CD4-positive, alpha-beta T cell (primary cell): ENCODE data around the gene DEPDC7. TPM values are rescaled to one million over a fixed set of nuclear protein-coding genes. Genes with fewer than 3 reads are reported as not detected.

Experiments
- ATAC-seq: fragments of 200-7000 bp; cut with Tn5 transposase; one replicate; pipeline ENCODE4 v1.10.0; 2022; ENCODE audit warnings: mild to moderate bottlenecking; ENCODE audit not compliant: poor library complexity
- CTCF ChIA-PET: fragments of 350-600 bp; sonication (Branson Sonifier 250); formaldehyde crosslinking; loops from one replicate; lab custom pipeline; 2021; ENCODE audit warnings: antibody characterized with exemption, inconsistent platforms; lab: Charles Lee
- POLR2A ChIA-PET: fragments of 350-600 bp; sonication (Branson Sonifier 250); formaldehyde crosslinking; loops from one replicate; lab custom pipeline; 2021; ENCODE audit warnings: antibody characterized with exemption, inconsistent platforms; lab: Charles Lee
- DNase-seq, 14 experiments: peaks; one replicate each; pipeline ENCODE4 v3.0.0-alpha.2; 2013 to 2020; ENCODE audit warnings: mixed read lengths in 2 of 14
- H3K27ac ChIP-seq, 2 donors: one replicate each; pipeline versions ENCODE4 v1.5.1 to v1.7.0; 2013; ENCODE audit warnings: low read length in 2 of 2, low read depth in 1 of 2, mild to moderate bottlenecking in 1 of 2
- H3K27me3 ChIP-seq, 2 experiments: 1 replicate in 1 of 2; 2 replicates in 1 of 2; pipeline versions ENCODE4 v1.6.1 to v1.7.0; 2013; ENCODE audit warnings: low read length in 2 of 2, control low read depth in 1 of 2, mild to moderate bottlenecking in 1 of 2, moderate library complexity in 1 of 2; ENCODE audit not compliant: insufficient read depth in 2 of 2, control insufficient read depth in 1 of 2
- H3K36me3 ChIP-seq: one replicate; pipeline ENCODE4 v1.6.1; 2013; ENCODE audit warnings: low read length, control low read depth; ENCODE audit not compliant: insufficient read depth
- H3K4me1 ChIP-seq: one replicate; pipeline ENCODE4 v1.6.1; 2013; ENCODE audit warnings: low read length, control low read depth; ENCODE audit not compliant: insufficient read depth
- H3K4me3 ChIP-seq: one replicate; pipeline ENCODE4 v1.5.1; 2013; ENCODE audit warnings: mild to moderate bottlenecking, low read length, moderate library complexity
- H3K9me3 ChIP-seq, 2 experiments: 1 replicate in 1 of 2; 2 replicates in 1 of 2; pipeline versions ENCODE4 v1.6.1 to v1.7.0; 2013; ENCODE audit warnings: low read length in 2 of 2, mild to moderate bottlenecking in 2 of 2, control low read depth in 1 of 2, moderate library complexity in 1 of 2; ENCODE audit not compliant: control insufficient read depth in 1 of 2, insufficient read depth in 1 of 2
- H3K27ac Mint-ChIP-seq: one replicate; pipeline ENCODE4 v1.8.0; 2020; ENCODE audit warnings: mixed read lengths
- H3K27me3 Mint-ChIP-seq: one replicate; pipeline ENCODE4 v1.8.0; 2021; ENCODE audit warnings: mixed read lengths
- H3K36me3 Mint-ChIP-seq: one replicate; pipeline ENCODE4 v1.8.0; 2021; ENCODE audit warnings: low read depth, mixed read lengths
- H3K4me1 Mint-ChIP-seq: one replicate; pipeline ENCODE4 v1.8.0; 2021; ENCODE audit warnings: low read depth, mixed read lengths
- H3K4me3 Mint-ChIP-seq: one replicate; pipeline ENCODE4 v1.8.0; 2020; ENCODE audit warnings: mild to moderate bottlenecking, mixed read lengths
- H3K9me3 Mint-ChIP-seq: one replicate; pipeline ENCODE4 v1.8.0; 2020; ENCODE audit warnings: mixed read lengths
- intact Hi-C, 2 experiments: fragments of 100-400 bp; cut with DNase I in 1 of 2; cut with micrococcal nuclease in 1 of 2; formaldehyde crosslinking; loops; one replicate each; pipeline versions ENCODE4 v1.15.1 to v1.9.0; 2023 to 2025; cut with DNase I, micrococcal nuclease
- total RNA-seq, 174 experiments: library from RNA in 2 of 174; stranded (reverse) in 2 of 174; gene quantifications; one replicate each; pipeline ENCODE4 v1.2.3 and lab custom pipeline; 2021 to 2026
- TF ChIP-seq, protein P1 (sequence below): fragments of 200-600 bp; IDR thresholded peaks from one replicate; pipeline ENCODE4 v1.8.0; 2022; ENCODE audit warnings: antibody characterized with exemption, mild to moderate bottlenecking

DEPDC7 gene
- total RNA-seq, 2 experiments from 2014 or later: 2.9 to 3.1 TPM

GRCh38 chr11:33006010-33006409 lies 9.7 kb upstream of the DEPDC7 start:
- H3K9me3 ChIP-seq: no peaks in the 10 kb centered on the region
- no peak for DNase-seq
- peaks cover 51% of the 10 kb centered on the region for H3K4me1 Mint-ChIP-seq
- ChIA-PET CTCF (no interaction called here), POLR2A (interaction anchor here (1.2 to 2.3 kb wide), 2 partner anchors 13 to 34 kb away, joined by 4 to 7 read pairs; partner anchors contain the start of gene TCP11L1)
- H3K4me3 Mint-ChIP-seq: peak overlapping the region; percentile 32
- H3K27me3 Mint-ChIP-seq: no peaks in the 10 kb centered on the region
- no peak overlapping the region for H3K27ac Mint-ChIP-seq
- TF ChIP-seq, protein P1, sequence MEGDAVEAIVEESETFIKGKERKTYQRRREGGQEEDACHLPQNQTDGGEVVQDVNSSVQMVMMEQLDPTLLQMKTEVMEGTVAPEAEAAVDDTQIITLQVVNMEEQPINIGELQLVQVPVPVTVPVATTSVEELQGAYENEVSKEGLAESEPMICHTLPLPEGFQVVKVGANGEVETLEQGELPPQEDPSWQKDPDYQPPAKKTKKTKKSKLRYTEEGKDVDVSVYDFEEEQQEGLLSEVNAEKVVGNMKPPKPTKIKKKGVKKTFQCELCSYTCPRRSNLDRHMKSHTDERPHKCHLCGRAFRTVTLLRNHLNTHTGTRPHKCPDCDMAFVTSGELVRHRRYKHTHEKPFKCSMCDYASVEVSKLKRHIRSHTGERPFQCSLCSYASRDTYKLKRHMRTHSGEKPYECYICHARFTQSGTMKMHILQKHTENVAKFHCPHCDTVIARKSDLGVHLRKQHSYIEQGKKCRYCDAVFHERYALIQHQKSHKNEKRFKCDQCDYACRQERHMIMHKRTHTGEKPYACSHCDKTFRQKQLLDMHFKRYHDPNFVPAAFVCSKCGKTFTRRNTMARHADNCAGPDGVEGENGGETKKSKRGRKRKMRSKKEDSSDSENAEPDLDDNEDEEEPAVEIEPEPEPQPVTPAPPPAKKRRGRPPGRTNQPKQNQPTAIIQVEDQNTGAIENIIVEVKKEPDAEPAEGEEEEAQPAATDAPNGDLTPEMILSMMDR: no peak
- H3K27ac ChIP-seq: no peak overlapping the region
- H3K9me3 Mint-ChIP-seq: no peaks in the 10 kb centered on the region
- no peak overlapping the region for H3K4me3 ChIP-seq
- intact Hi-C loops: loop anchor here in 1 of 2 experiments (10.0 kb wide), 1 partner anchor 59 kb away; no protein-coding TSS in a partner anchor
- H3K36me3 Mint-ChIP-seq: no peaks in the 10 kb centered on the region
- peaks cover 28% of the 10 kb centered on the region for H3K4me1 ChIP-seq
- no peaks in the 10 kb centered on the region for H3K36me3 ChIP-seq
- H3K27me3 ChIP-seq: no peaks in the 10 kb centered on the region
- ATAC-seq: no peak

DNA sequence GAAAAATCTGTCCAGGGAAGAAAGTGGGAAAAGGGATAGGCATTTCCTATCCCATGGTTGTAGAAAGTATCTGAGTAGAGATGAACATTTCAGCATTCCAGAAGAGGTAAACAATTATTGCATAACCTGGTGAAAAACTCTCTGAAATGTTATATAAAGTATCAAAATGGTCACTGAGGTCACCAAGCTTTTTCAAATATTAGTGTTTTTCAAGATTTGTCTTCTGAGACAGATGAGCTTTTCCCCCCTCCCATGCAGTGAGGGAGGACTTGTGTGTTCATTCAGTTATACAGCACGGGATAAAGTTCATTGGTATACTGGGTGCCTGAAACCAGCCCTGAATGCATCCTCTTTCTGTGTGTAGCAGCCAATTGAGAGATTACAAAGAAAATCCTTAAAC lies 1.9 kb upstream of the DEPDC7 start:
- DNase-seq: no peak
- H3K4me1 ChIP-seq: peaks cover 34% of the 10 kb centered on the region
- H3K36me3 ChIP-seq: no peaks in the 10 kb centered on the region
- H3K4me1 Mint-ChIP-seq: peaks cover 60% of the 10 kb centered on the region
- peaks cover 10% of the 10 kb centered on the region for H3K27me3 Mint-ChIP-seq
- intact Hi-C loops: loop anchor here in 1 of 2 experiments (5.0 to 10.0 kb wide), 2 partner anchors 51 to 119 kb away; partner anchors contain the start of gene QSER1
- H3K27ac ChIP-seq: no peak overlapping the region
- ATAC-seq: no peak
- H3K27ac Mint-ChIP-seq: peak overlapping the region; percentile 14
- TF ChIP-seq, protein P1: no peak
- POLR2A ChIA-PET: interaction anchor here (1.5 kb wide), 1 partner anchor 25 kb away, joined by 4 read pairs; the partner anchor contains the start of gene TCP11L1
- CTCF ChIA-PET: interaction anchor here (2.5 kb wide), 1 partner anchor 52 kb away, joined by 6 read pairs; no protein-coding TSS in a partner anchor
- peak overlapping the region; percentile 43 for H3K4me3 Mint-ChIP-seq
- H3K36me3 Mint-ChIP-seq: no peaks in the 10 kb centered on the region
- H3K9me3 ChIP-seq: peaks cover 0 to 5% of the 10 kb centered on the region in 2 experiments
- H3K27me3 ChIP-seq: peaks cover 12% of the 10 kb centered on the region in 2 experiments
- no peak overlapping the region for H3K4me3 ChIP-seq
- no peaks in the 10 kb centered on the region for H3K9me3 Mint-ChIP-seq

DNA sequence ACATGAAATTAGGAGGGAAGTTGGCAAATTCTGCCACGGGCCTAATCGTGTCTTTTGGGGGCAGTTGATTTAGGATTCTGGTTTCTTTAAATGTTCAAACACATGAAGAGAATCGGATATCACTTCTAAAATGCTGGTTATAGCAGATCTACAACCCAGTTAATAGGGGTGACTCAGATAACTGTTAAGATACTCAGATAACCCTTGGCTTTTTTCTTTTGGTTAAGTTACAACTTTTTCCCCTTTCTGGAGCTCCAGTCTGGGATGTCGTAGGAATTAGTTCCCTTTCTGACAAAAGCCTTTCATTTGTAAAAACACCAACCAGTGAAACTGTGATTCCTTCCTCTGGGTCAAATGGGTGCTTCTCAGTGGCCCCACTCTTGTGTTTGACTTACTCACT lies 976 bp downstream of the DEPDC7 start:
- H3K4me1 ChIP-seq: peaks cover 25% of the 10 kb centered on the region
- peak overlapping the region; percentile 57 for H3K4me3 ChIP-seq
- ChIA-PET POLR2A (interaction anchor here (0.8 to 2.1 kb wide), 10 partner anchors 10 to 284 kb away, joined by 3 to 34 read pairs (median 4); partner anchors contain the start of genes QSER1 and TCP11L1), CTCF (no interaction called here)
- TF ChIP-seq, protein P1: peak; percentile 2
- DNase-seq: no peak
- H3K27me3 ChIP-seq: peaks cover 12 to 15% of the 10 kb centered on the region in 2 experiments
- no peaks in the 10 kb centered on the region for H3K36me3 Mint-ChIP-seq
- no peak for ATAC-seq
- intact Hi-C loops: loop anchor here (2.0 to 10.0 kb wide), 2 partner anchors 20 to 122 kb away; partner anchors contain the start of gene QSER1 (in 1 of the 2)
- H3K27me3 Mint-ChIP-seq: peaks cover 10% of the 10 kb centered on the region
- H3K4me3 Mint-ChIP-seq: peak overlapping the region; percentile 93
- peaks cover 52% of the 10 kb centered on the region for H3K4me1 Mint-ChIP-seq
- H3K9me3 Mint-ChIP-seq: no peaks in the 10 kb centered on the region
- H3K9me3 ChIP-seq: peaks cover 0 to 5% of the 10 kb centered on the region in 2 experiments
- peak overlapping the region; percentile 73 for H3K27ac Mint-ChIP-seq
- H3K27ac ChIP-seq: no peak overlapping the region
- H3K36me3 ChIP-seq: no peaks in the 10 kb centered on the region
